GM19240 (cell line): ENCODE measurements around the gene SLFN12.
"Not testable (repeated sequence)": the region's sequence is repeated elsewhere in the genome, so short reads cannot be mapped to it uniquely, and the experiment has no call there.

ENCODE experiments used
- DNase-seq: peaks from one replicate; pipeline ENCODE4 v3.0.0; 2011; ENCODE audit warnings: low spot score; ENCODE audit not compliant: insufficient read length

Gene SLFN12

DNA sequence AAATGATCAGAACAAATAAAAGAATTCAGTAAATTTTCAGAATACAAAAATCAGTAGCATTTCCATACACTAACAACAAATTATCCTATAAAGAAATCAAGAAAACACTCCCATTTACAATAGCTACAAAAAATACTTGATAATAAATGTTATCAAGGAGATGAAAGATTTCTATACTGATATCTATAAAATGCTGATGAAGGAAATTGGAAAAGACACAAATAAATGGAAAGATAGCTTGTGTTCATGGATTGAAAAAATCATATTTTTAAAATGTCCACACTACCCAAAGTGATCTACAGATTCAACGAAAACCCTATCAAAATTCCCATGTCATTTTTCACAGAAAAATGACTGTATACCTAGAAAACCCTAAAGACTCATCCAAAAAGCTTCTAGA lies 18.1 kb downstream of the SLFN12 start:
- DNase-seq, result no peak

DNA sequence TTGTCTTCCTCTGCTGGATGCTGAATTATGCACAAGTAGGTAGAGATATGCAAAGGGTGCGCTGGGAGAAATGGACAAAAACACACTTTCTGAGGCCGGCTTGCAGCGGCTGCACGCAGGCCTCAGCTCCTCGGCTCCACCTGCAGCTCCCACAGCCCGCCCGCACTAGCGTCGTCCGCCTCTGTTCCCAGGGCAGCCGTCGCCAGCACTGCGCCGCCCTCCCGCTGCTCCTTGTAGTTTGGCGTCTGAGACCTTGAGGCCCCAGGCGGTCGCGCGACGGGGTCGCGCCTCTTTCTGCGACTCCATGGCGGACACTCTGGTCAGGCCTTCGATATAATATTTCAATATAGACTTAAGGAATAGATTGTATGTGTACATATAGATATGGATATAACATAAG lies 24.8 kb downstream of the SLFN12 start:
- no peak for DNase-seq

DNA sequence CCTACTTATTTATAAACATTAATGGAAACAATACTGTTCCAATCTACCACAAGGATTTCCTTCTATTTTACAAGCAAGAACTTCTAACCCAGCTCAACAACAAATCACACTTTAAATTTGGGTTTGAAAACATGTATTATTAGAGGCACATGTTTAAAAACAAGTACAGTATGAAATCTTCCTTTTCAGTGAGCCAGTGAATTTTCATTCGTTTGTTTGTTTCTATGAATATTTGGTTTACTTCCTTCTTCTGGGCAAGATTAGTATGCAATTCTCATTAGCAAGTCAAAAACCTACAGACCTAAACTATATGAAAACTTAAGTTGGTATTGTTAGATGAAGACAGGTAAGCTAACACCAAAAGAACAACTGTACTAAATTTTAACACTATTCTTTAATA lies 25.7 kb downstream of the SLFN12 start:
- no peak for DNase-seq

DNA sequence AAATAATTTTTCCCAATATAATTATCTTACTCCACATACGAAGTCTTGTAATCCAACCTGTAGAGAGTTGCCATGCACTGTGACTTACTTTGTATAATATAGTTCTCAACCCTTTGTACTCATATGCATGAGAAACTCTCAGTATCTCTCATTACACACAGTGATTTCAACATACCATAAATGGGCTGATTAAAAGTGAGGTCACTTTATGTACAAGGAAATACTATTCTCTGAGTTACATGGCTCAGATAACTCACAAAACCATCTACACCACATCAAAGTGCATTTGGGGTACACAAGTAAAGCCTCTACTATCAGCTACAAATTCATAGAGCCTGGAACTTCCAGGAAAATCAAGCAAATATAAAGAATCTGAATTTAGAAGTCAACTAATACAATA lies 27.9 kb downstream of the SLFN12 start:
- no peak for DNase-seq

DNA sequence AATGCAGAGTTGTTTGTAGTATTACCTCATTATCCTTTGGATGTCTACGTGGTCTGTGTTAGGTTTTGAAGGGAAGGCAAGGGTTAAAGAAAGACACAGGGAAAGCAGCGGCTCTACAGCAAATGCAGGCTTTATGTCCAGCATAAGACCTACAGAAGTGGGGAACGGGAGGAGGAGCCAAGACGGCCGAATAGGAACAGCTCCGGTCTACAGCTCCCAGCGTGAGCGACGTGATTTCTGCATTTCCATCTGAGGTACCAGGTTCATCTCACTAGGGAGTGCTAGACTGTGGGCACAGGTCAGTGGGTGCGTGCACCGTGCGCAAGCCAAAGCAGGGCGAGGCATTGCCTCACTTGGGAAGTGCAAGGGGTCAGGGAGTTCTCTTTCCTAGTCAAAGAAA lies 38.5 kb downstream of the SLFN12 start:
- not testable (repeated sequence) for DNase-seq

DNA sequence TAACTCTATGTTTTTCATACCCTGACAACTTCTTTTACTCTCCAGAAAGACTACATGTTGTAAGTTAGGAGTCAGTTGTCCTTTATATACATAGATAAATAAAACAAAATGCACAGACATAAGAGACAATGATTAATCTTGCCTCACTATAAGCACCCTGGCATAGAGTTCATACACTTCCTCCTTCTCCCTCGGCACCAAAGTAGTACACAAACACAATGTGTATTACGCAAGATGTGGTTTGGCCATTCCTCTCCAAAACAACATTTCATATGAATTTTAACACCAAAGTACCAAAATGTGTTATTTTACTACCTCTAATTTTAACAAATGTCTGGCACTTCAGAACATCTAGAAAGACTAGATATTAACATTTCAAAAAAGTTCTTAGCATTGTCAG lies 41.6 kb downstream of the SLFN12 start:
- no peak for DNase-seq

DNA sequence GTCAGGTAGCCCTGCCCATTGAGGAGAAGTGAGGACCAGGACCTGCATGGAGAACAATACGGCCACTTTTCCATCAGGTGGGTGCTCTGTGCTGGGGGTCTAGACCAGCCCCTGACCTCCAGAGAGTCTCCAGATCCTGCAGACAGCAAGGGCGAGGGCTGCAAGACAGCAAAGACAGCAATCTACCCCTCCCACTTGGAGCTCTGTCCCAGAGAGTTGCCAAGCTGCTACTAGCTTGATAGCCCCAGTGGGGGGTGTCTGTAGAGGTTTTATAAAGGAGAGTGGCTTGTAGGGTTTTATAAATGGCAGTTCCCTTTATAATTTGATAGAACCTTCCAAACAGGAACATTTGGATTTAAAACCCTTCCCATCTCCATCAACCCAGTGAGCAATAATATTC lies 42.1 kb downstream of the SLFN12 start:
- DNase-seq, result no peak

DNA sequence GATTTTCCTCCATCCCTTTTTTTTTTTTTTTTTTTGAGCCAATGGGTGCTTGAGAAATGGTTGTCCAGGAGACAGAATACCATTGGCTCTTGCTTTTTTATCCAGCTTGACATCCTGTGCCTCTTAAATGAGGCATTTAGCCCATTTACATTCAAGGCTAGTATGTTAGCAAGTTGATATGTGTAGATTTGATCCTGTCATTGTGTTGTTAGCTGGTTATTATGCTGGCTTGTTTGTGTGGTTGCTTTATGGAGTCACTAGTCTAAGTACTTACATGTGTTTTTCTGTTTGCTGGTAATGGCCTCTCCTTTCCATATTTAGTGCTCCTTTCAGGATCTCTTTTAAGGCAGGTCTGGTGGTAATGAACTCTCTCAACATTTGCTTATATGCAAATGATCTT lies 44.8 kb downstream of the SLFN12 start:
- no peak for DNase-seq

DNA sequence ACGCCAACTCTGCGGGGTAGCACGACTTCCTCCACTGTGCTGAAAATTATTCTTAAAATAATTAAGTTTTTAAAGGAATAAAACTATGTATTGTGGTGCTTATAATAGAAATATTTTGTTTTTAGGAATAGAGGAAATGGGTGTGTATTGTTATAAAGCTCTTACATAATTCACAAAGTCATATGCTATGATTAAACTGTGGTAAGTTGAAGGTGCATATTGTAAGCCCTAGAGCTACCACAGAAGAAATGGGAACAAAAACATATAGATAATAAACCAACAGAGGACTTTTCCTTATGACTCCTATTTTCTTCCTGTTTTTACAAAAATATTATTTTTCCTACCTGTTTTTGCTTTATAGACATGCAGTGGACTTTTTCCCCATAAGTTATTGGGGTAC lies 54.6 kb downstream of the SLFN12 start:
- DNase-seq, result no peak

DNA sequence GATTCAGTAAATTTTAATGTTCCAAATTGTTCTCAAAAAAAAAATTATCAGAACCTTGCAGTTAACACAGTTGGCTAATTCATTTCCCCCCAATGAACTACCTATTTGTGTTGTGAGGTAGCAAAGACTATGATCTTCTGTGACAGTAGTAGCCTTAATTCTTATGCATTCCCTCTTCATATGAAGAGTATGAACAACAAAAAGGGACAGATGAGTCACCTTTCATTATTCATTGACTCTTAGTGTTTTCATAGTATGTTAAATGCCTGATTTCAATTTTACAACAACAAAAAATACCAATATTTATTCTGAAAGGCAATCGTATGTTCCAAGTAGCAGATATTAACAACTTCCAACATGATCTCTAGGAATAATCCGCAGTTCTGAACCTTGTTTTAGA lies 55.2 kb downstream of the SLFN12 start:
- no peak for DNase-seq

DNA sequence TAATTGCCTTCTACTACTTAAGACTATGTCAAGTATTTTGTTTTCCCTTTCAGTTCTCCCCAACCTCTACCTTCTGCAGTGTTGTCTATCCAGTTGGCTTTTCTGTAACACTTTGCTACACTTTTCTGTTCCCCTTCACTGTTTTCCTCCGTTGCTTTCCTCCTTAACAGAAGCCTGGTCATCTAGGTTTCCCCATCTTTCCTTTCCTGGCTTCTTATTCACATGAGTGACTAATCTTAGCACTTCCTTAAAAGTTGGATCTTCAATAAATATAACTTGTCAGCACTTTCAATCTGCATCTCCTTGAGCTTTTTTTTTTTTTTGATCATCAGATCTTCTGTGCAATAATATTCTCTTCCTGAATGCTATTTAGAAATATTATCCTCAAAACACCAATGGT lies 56.1 kb downstream of the SLFN12 start:
- no peak for DNase-seq

DNA sequence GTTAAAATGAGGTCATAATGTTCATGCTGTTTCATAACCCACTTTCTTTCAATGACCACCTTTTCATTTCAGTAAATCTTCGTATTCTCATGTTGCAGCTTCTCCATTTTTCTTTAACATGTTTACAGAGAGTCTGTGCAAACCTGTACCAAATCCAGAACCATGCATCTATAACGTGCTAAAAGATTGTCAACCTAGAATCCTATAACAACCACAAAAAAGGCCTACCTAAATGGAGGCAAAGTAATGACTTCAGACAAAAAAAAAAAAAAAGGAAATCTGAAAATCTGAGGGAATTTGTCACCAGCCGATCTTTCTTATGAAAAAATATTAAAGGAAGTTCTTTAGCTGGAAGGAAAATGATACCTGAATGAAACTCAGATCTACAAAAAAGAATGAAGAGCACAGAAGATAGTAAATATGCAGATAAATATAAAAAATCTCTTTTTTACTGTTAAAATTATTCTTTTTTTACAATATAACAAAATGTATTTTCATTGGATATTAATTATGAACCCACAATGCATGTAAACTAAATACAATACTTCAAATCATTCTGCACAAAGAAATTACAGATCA lies 57.4 kb downstream of the SLFN12 start:
- no peak for DNase-seq

DNA sequence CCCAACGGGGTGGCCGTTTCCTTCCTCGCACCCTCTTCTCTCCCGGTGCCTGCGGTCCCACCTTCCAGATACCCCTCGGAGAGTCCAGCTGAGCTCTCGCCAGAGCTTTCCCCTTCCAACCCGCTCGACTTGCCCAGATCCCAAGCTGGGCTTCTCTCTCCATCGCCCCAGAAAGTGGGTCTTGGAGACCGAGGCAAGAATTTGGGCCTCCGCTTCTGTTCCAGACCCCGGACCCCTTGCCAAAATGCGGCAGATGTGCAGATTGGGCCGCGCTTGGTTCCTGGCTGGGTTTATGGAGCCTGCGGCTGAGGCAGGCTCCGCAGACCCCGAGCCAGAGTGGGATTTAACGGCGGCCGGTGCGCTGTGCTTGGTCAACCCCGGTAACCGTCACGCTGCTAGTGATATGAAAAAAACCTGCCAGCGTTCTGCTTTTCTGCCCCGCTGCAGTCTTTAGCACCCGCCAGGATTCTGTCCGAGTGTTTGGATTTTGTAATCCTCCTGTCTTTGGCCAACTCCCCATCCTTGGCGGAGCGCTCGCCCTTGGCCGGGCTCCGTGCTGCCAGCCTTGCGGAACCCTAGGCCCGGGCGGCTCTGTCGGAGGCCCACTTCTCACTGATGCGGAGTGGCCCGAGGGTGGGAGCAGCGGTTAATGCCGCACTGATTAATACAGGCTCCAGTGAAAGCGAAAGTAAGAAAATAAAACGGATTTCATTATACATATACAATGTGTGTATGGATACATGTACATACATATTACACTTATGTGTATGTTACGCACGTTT lies 58.1 kb downstream of the SLFN12 start:
- no peak for DNase-seq

DNA sequence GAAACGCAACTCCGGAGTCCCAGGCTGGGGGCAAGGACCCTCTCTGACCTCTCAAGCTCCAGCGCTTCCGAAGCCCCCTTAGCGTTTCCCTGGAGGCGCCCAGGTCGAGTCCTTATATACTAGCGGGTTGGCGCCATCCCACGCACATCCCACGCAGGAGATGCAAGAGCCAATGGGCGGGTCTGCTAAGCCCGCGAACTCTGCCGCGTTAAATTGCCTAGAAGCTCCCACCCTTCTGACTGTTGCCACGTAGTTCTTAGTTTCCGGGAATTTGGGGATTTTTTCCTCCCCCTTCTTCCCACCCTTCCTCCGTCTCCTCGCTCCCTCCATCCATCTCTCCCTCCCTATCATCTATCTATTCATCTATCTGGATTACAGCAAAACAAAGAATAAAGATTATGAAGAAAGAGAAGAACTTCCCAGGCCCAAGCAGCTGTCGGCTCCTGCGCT lies 58.7 kb downstream of the SLFN12 start, which contains the start of gene SLFN11:
Gene SLFN11 (minus strand): TSS at position 88 of the 450 bp plus-strand sequence. CDS start 9,814 bp downstream, outside the sequence.
- no peak for DNase-seq

DNA sequence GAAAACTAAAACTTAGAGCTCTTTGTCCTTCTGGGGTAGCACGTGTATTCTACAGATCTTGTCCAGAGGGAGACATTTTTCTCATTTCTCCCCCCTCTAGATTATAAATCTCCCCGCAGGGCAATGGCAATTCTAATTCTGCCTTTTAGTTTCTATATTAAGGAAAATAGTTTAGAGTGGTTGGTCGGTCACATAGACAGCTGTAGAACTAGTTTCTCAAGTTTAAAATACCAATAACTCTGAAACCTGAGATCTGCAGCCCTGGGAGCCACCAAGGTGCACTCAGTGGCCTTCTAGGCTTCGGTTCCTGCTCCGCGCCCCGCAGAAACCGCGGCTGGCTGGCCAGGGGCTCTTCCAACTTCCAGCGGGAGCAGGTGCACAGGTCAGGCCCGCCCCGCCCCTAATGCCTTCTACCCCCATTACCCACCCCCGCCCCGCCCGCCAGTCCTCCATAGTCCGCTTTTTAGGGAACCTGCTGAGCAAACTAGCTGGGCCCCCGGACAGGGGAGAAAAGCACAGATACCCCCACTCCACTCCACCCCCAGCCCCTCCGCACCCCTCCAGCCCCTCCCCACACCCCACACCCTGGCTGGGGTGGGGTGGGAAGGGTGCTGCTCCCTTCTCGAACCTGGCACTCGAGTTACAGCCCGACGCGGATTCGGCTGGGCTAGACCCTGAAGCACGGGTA lies 59.3 kb downstream of the SLFN12 start:
- no peak for DNase-seq

DNA sequence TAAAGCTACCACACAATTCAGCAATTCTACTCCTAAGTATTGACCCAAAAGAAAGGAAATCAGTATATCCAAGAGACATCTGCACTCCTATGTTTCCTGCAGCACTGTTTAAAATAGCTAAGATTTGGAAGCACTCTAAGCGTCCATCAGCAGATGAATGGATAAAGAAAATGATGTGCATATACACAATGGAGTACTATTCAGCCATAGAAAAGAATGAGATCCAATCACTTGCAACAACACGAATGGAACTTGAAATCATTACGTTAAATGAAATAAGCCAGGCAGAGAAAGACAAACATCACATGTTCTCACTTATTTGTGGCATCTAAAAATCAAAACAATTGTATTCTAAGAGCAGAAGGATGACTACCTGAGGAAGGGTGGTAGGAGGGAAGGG lies 60.4 kb downstream of the SLFN12 start:
- DNase-seq, result no peak

DNA sequence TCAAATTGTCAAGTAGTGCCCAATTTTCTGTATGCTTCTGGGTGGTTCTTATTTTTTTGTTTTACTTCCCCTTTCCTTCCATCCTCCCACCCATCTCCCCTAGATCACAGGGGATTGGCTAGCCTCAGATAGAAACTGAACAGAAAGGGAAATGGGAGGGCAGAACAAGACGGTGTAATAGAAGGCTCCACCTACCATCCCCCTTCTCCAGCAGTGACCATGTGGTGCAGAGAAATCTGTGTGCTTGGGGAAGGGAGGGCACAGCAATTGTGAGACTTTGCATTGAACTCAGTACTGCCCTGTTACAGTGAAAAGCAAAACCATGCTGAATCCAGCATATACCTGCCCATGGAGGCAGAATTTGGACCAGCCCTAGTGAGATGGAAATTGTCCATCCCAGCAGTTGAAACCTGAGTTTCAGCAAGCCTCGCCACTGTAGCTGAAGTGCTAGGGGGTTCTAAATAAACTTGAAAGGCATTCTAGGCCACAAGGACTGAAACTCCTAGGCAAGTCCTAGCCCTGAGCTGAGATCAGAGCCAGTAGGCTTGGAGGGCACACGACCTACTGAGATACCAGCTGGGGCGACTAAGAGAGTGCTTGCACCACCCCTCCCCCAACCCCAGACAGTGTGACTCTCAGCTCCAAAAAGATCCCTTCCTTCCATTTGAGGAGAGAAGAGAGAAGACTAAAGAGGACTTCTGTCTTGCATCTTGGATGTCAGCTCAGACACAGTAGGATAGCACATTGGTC lies 64.0 kb downstream of the SLFN12 start:
- DNase-seq, result no peak

DNA sequence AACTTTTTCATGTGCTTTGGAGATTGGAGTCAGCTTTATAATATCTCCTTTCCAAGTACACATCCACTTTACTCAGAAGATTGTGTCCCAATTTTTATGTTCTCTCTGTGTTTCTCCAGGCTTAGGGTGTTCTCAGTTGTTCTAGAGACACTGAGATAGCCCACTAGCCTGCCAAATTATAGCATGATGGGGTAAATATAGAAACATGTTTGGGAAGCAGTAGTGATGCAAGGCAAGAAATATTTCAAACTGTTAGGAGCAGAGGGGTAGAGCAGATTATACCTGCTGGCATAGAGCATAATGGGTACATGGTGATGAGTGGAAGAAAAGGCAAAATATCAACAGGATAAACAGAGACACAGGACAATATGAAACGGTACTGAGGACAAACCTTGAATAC lies 71.3 kb downstream of the SLFN12 start:
- no peak for DNase-seq
